Measurements from ENCODE around the gene AOAH. TPM values are rescaled to one million over a fixed set of nuclear protein-coding genes. Genes with fewer than 3 reads are reported as not detected.

The AOAH gene
- 1 to 10 TPM; 4.5 to 6.2 TPM for total RNA-seq

GRCh38 chr7:36723951-36724664 is at the start of gene AOAH:
TSS of gene AOAH (minus strand) at chr7:36724494. CDS start at chr7:36724148, 346 bp downstream.

Data from activated naive CD4-positive, alpha-beta T cell treated with anti-CD3 and anti-CD28 coated beads, Interleukin-2, amount 10 ng/mL, durations not matched to agents 5 hours and 36 hours (primary cell).